ENCODE measurements around the gene SACM1L.

DNA sequence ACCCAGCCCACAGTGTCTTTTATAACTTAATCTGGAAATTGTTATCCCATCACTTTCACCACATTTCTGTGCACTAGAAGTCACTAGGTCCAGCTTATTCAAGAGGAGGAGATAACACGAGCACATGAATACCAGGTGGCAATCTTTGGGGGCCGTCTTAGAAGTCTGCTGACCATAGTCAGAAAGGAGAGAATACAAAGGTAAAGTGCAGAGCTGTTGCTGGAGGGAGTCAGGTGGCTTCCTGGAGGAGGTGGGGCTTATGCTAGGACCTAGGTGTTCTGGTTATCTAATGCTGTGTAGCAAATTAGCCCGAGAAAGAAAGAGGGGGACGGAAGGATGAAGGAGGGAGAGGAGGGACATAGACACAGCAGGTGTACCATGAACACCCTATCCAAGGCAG, 60.7 kb downstream of the SACM1L start:
- TF ChIP-seq ZNF121 (tag by site-specific recombination; IDR thresholded peaks at IDR 0.05) (no peak), ZNF670 (tag by site-specific recombination; IDR thresholded peaks at IDR 0.05; ENCODE audit: low read depth) (no peak), ZNF549 (tag by site-specific recombination; IDR thresholded peaks at IDR 0.05) (no peak), SETDB1 (IDR thresholded peaks at IDR 0.05; ENCODE audit: insufficient read length, low read length) (no peak), YY1 (tag by site-specific recombination; IDR thresholded peaks at IDR 0.05) (no peak), EGR2 (tag by site-specific recombination; IDR thresholded peaks at IDR 0.05; ENCODE audit: low read depth) (no peak)
- TF ChIP-seq, protein P1, sequence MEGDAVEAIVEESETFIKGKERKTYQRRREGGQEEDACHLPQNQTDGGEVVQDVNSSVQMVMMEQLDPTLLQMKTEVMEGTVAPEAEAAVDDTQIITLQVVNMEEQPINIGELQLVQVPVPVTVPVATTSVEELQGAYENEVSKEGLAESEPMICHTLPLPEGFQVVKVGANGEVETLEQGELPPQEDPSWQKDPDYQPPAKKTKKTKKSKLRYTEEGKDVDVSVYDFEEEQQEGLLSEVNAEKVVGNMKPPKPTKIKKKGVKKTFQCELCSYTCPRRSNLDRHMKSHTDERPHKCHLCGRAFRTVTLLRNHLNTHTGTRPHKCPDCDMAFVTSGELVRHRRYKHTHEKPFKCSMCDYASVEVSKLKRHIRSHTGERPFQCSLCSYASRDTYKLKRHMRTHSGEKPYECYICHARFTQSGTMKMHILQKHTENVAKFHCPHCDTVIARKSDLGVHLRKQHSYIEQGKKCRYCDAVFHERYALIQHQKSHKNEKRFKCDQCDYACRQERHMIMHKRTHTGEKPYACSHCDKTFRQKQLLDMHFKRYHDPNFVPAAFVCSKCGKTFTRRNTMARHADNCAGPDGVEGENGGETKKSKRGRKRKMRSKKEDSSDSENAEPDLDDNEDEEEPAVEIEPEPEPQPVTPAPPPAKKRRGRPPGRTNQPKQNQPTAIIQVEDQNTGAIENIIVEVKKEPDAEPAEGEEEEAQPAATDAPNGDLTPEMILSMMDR (tag by site-specific recombination; IDR thresholded peaks at IDR 0.05) = no peak
- TF ChIP-seq, protein P2, sequence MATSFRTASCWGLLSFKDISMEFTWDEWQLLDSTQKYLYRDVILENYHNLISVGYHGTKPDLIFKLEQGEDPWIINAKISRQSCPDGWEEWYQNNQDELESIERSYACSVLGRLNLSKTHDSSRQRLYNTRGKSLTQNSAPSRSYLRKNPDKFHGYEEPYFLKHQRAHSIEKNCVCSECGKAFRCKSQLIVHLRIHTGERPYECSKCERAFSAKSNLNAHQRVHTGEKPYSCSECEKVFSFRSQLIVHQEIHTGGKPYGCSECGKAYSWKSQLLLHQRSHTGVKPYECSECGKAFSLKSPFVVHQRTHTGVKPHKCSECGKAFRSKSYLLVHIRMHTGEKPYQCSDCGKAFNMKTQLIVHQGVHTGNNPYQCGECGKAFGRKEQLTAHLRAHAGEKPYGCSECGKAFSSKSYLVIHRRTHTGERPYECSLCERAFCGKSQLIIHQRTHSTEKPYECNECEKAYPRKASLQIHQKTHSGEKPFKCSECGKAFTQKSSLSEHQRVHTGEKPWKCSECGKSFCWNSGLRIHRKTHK (tag by site-specific recombination; IDR thresholded peaks at IDR 0.05) = no peak

All from HEK293 (cell line).